WTC11 (cell line): ENCODE data around the gene EFNA5.

Experiments used
- ATF6 ChIP-seq: sonication (generic); formaldehyde crosslinking; IDR thresholded peaks from 2 replicates; pipeline ENCODE4 v1.8.1; 2023; ENCODE audit warnings: mild to moderate bottlenecking, missing genetic modification reagents
- CTCF ChIP-seq: fragments of 200-600 bp; IDR thresholded peaks from 2 replicates; pipeline ENCODE4 v1.8.0; 2022; ENCODE audit warnings: antibody characterized with exemption
- HMGXB4 ChIP-seq: sonication (generic); formaldehyde crosslinking; IDR thresholded peaks from 2 replicates; pipeline ENCODE4 v1.8.1; 2023; ENCODE audit warnings: mild to moderate bottlenecking, moderate library complexity, missing genetic modification reagents
- STAT6 ChIP-seq: sonication (generic); formaldehyde crosslinking; conservative IDR thresholded peaks from 2 replicates; pipeline ENCODE4 v1.8.1; 2023; ENCODE audit warnings: mild to moderate bottlenecking, low read depth, missing genetic modification reagents, moderate library complexity
- ZBTB43 ChIP-seq: sonication (generic); formaldehyde crosslinking; IDR thresholded peaks from 2 replicates; pipeline ENCODE4 v1.8.1; 2023; ENCODE audit warnings: mild to moderate bottlenecking, missing genetic modification reagents
- ZNF138 ChIP-seq: sonication (generic); formaldehyde crosslinking; conservative IDR thresholded peaks from 2 replicates; pipeline ENCODE4 v1.8.1; 2022; ENCODE audit warnings: mild to moderate bottlenecking, moderate library complexity, missing genetic modification reagents

GRCh38 chr5:107544476-107544875 lies 126.3 kb downstream of the EFNA5 start:
- TF ChIP-seq CTCF = no peak
- TF ChIP-seq ATF6 = no peak
- TF ChIP-seq ZBTB43 (CRISPR knock-in tag) = no peak
- TF ChIP-seq STAT6 (CRISPR knock-in tag) = no peak
- TF ChIP-seq ZNF138 (CRISPR knock-in tag) = no peak
- no peak for TF ChIP-seq HMGXB4
